ENCODE measurements around the gene ADAMTS2. TPM values are rescaled to one million over a fixed set of nuclear protein-coding genes. Genes with fewer than 3 reads are reported as not detected.

Gene ADAMTS2
- total and polyA plus RNA-seq, 2 experiments from 2014 or later, result 1.6 to 8.1 TPM

DNA sequence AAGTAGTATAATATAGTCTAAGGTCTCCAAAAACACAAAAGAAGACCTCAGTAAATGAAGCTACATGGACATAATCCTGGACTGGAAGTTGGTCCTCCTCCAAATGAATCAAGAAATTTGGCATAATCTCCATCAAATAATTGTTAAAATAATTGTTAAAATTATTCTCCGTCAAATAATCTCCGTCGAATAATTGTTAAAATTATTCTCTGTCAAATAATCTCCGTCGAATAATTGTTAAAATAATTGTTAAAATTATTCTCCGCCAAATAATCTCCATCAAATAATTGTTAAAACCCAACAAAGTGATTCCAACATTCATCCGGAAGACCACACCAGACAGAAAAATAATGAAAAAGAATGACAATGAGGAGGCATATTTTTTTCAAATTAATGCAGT is 130.6 kb downstream of the ADAMTS2 start:
- Histone ChIP-seq H2AFZ (no peak overlapping the region), H3K79me2 (replicated peaks; ENCODE audit: insufficient read depth) (no peaks in the 10 kb centered on the region), H3K27ac (ENCODE audit: low read depth) (no peak overlapping the region), H3K36me3 (ENCODE audit: insufficient read depth) (no peaks in the 10 kb centered on the region), H3K4me3 (no peak overlapping the region), H3K4me1 (ENCODE audit: insufficient read depth) (no peaks in the 10 kb centered on the region), H3K4me2 (no peak overlapping the region), H3K27me3 (ENCODE audit: insufficient read depth) (no peaks in the 10 kb centered on the region), H3K9me2 (ENCODE audit: insufficient read depth) (no peaks in the 10 kb centered on the region), H3F3A (replicated peaks; ENCODE audit: low read depth) (no peaks in the 10 kb centered on the region), H4K20me1 (replicated peaks; ENCODE audit: insufficient read depth) (no peaks in the 10 kb centered on the region)
- H3K27ac Mint-ChIP-seq, result no peak overlapping the region
- H3K9me3 Mint-ChIP-seq, result no peaks in the 10 kb centered on the region; the same call in 2 of the 3 replicates
- no peak for DNase-seq (ENCODE audit: low spot score)
- peaks cover 3% of the 10 kb centered on the region; the same call in 2 of the 3 replicates for H3K4me1 Mint-ChIP-seq
- ATAC-seq, result no peak
- TF ChIP-seq ZNF462 (CRISPR knock-in tag; IDR thresholded peaks at IDR 0.05), result no peak
- TF ChIP-seq ETS1 (IDR thresholded peaks at IDR 0.05), result no peak
- no peak for TF ChIP-seq CREB1 (CRISPR knock-in tag; IDR thresholded peaks at IDR 0.05; ENCODE audit: low read depth)
- no peak overlapping the region for H3K4me3 Mint-ChIP-seq
- peaks cover 4% of the 10 kb centered on the region for H3K27me3 Mint-ChIP-seq (ENCODE audit: insufficient read depth, low read depth, poor library complexity)
- no peaks in the 10 kb centered on the region; the same call in 2 of the 3 replicates for H3K36me3 Mint-ChIP-seq (ENCODE audit: low read depth)

DNA sequence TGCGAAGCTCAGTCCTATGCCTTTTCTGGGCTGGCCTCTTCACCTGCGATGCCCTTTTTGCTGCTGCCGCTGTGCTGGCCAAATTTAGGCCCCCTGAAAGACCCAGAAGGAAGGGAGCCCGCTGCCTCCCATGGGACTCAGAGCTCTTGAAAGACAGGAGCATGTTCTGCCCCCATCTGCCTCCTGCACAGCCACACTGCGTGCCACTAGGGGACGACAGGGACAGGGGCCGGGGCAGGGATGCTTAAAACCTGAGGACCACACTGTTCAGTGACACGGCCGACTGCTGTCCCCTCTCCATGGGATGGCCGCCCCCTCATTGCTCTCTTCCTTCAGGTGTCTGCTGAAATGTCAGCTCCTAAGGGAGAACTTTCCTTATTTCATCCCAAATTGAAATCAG is 132.4 kb downstream of the ADAMTS2 start:
- H3K9me3 Mint-ChIP-seq, result no peaks in the 10 kb centered on the region; the same call in 2 of the 3 replicates
- no peaks in the 10 kb centered on the region for H3K27me3 ChIP-seq (ENCODE audit: insufficient read depth)
- H3K27ac Mint-ChIP-seq, result no peak overlapping the region
- no peaks in the 10 kb centered on the region for H3K27me3 Mint-ChIP-seq (ENCODE audit: insufficient read depth, low read depth, poor library complexity)
- no peak overlapping the region for H3K4me2 ChIP-seq
- H3K79me2 ChIP-seq (replicated peaks; ENCODE audit: insufficient read depth), result no peaks in the 10 kb centered on the region
- no peak overlapping the region for H2AFZ ChIP-seq
- no peaks in the 10 kb centered on the region; the same call in 2 of the 3 replicates for H3K36me3 Mint-ChIP-seq (ENCODE audit: low read depth)
- H3K4me1 Mint-ChIP-seq, result peaks cover 3% of the 10 kb centered on the region; the same call in 2 of the 3 replicates
- ATAC-seq (peak; percentile 36; the same call in 2 of the 3 replicates), DNase-seq (ENCODE audit: low spot score) (no peak)
- H3K4me3 Mint-ChIP-seq, result no peak overlapping the region
- no peaks in the 10 kb centered on the region for H3K36me3 ChIP-seq (ENCODE audit: insufficient read depth)
- no peaks in the 10 kb centered on the region for H3F3A ChIP-seq (replicated peaks; ENCODE audit: low read depth)
- H3K9me2 ChIP-seq (ENCODE audit: insufficient read depth), result no peaks in the 10 kb centered on the region
- TF ChIP-seq CTCF (conservative IDR thresholded peaks at IDR 0.05; ENCODE audit: low read depth in 2 of 2), result peak; percentile 13 to 54; a peak in 3 of 4 replicates
- no peak for TF ChIP-seq NANOG (IDR thresholded peaks at IDR 0.05; ENCODE audit: borderline replicate concordance)
- no peak overlapping the region for H3K4me3 ChIP-seq
- no peak overlapping the region for H3K27ac ChIP-seq (ENCODE audit: low read depth)
- H4K20me1 ChIP-seq (replicated peaks; ENCODE audit: insufficient read depth), result no peaks in the 10 kb centered on the region
- no peaks in the 10 kb centered on the region for H3K4me1 ChIP-seq (ENCODE audit: insufficient read depth)

All from GM23338 (cell line).